Ishikawa (cell line): ENCODE results near the gene UBE2QL1.

Experiments
- CEBPB ChIP-seq: IDR thresholded peaks from 2 replicates; pipeline ENCODE4 v1.6.1; 2012
- CREB1 ChIP-seq: IDR thresholded peaks from 2 replicates; pipeline ENCODE4 v1.6.1; 2012; ENCODE audit warnings: low read depth
- EGR1 ChIP-seq: IDR thresholded peaks from 2 replicates; pipeline ENCODE4 v1.6.1; 2012
- EP300 ChIP-seq: IDR thresholded peaks from 2 replicates; pipeline ENCODE4 v1.6.1; 2012; ENCODE audit warnings: borderline replicate concordance
- FOXM1 ChIP-seq: IDR thresholded peaks from 2 replicates; pipeline ENCODE4 v1.6.1; 2012; ENCODE audit warnings: low read depth, borderline replicate concordance
- MAX ChIP-seq: IDR thresholded peaks from 2 replicates; pipeline ENCODE4 v1.6.1; 2012
- NFIC ChIP-seq: IDR thresholded peaks from 2 replicates; pipeline ENCODE4 v1.6.1; 2012
- RAD21 ChIP-seq: IDR thresholded peaks from 2 replicates; pipeline ENCODE4 v1.6.1; 2012; ENCODE audit warnings: low read depth
- REST ChIP-seq: IDR thresholded peaks from 2 replicates; pipeline ENCODE4 v1.6.1; 2012; ENCODE audit warnings: low read depth, mild to moderate bottlenecking
- TAF1 ChIP-seq: IDR thresholded peaks from 2 replicates; pipeline ENCODE4 v1.6.1; 2012; ENCODE audit warnings: low read depth, mild to moderate bottlenecking
- TCF12 ChIP-seq: IDR thresholded peaks from 2 replicates; pipeline ENCODE4 v1.6.1; 2012; ENCODE audit warnings: low read depth
- TEAD4 ChIP-seq: IDR thresholded peaks from 2 replicates; pipeline ENCODE4 v1.6.1; 2012
- YY1 ChIP-seq: IDR thresholded peaks from 2 replicates; pipeline ENCODE4 v1.6.1; 2012; ENCODE audit warnings: low read depth
- ZBTB7A ChIP-seq: IDR thresholded peaks from 2 replicates; pipeline ENCODE4 v1.6.1; 2012; ENCODE audit warnings: low read depth
- TF ChIP-seq, protein P1 (sequence below): IDR thresholded peaks from 2 replicates; pipeline ENCODE4 v1.6.1; 2012

UBE2QL1 gene

GRCh38 chr5:6448622-6449464 lies at the start of gene UBE2QL1:
UBE2QL1 (plus strand) TSS chr5:6448859; CDS start chr5:6448894, 35 bp downstream.
- TF ChIP-seq NFIC: no peak
- TF ChIP-seq REST: no peak
- TF ChIP-seq CREB1: no peak
- no peak for TF ChIP-seq EGR1
- TF ChIP-seq, protein P1, sequence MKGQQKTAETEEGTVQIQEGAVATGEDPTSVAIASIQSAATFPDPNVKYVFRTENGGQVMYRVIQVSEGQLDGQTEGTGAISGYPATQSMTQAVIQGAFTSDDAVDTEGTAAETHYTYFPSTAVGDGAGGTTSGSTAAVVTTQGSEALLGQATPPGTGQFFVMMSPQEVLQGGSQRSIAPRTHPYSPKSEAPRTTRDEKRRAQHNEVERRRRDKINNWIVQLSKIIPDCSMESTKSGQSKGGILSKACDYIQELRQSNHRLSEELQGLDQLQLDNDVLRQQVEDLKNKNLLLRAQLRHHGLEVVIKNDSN: no peak
- TF ChIP-seq EP300: no peak
- TF ChIP-seq MAX: no peak
- TF ChIP-seq TEAD4: no peak
- TF ChIP-seq FOXM1: no peak
- TF ChIP-seq RAD21: no peak
- TF ChIP-seq ZBTB7A: no peak
- no peak for TF ChIP-seq TAF1
- no peak for TF ChIP-seq CEBPB
- TF ChIP-seq YY1: no peak
- no peak for TF ChIP-seq TCF12

DNA sequence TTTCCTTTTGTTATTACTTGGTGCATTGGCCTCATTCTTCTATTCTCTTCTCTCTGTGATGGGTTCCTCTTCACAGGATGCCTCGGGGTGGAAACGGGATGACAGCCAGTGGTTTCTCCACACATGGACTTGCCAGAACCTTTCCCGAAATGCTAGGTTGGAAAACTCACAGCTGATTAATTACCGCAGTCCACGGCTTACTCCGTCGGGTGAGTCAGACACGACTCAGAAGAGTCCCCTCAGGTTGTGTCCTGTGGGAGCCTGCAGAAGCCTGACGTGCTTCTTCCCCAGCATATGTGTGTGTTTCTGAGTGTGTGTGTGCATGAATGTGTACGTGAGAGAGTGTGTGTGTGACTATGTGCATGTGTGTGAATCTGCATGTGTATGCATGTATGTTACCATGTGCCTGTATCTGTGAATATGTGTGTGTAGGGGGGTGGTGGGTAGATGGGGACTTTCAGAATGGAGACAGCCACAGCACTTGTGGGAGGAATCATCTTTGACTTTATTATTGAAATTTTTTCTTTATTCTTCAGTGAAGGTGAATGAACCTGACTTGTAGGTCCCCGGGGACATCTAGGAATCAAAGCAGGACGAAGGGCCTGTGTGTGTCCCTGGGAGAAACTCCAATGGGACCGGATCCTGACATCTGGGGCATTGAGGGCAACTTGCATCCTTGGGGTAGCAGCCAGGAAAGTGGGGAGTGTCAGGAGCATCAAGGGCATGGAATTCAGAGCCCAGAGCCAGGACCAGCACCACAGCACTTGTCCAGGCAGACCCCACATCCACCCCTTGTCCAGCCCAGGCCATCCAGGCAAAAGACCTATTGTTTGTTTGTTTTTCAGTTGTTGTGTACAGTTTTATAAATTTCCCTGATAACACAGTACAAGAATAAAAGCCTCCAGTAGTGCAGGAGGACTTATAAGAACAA lies 48.4 kb upstream of the UBE2QL1 start:
- TF ChIP-seq TEAD4 (no peak), NFIC (no peak), RAD21 (no peak), EGR1 (no peak), REST (no peak), FOXM1 (no peak), TAF1 (no peak), MAX (no peak), TCF12 (no peak), CREB1 (no peak)
- TF ChIP-seq, protein P1: no peak

DNA sequence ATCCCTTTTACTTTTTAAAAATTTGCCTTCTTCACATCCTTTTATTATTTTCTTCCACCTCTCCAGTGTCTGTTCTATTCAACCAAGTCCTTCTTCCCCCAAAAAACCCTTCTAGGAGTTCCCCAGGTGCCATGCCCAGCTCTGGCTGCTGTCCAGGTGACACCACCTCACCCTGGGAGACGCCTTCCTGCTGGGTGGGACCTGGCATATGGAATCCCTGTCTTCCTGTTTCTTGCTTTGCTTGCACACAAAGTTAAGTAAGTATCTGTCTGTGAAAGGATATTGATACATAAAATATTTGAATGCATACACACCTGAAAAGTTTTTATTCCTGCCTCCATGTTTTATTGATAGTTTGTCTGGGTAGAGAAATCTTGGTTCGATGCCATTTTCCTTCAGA lies 47.2 kb upstream of the UBE2QL1 start:
- no peak for TF ChIP-seq MAX
- TF ChIP-seq, protein P1: no peak

DNA sequence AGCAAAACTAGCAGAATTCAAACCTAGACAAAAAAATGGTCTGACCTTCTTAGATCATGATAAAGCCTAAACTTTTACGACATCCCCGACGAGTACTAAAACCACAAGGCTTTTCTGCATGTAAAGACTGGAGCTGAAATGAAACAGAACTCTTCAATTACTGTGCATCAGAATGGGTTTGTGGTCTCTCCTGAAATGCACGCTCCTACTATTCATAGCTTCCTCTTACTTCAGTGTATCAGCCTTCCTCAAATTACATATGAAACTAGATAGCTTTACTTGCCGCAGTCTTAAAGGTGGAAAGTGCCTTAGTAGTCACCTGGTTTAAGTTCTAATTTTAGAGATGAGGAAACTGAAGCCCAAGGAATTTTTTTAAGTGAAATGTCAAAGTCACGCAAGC lies 45.7 kb upstream of the UBE2QL1 start:
- no peak for TF ChIP-seq REST
- no peak for TF ChIP-seq TAF1
- TF ChIP-seq EGR1: no peak
- no peak for TF ChIP-seq CEBPB
- no peak for TF ChIP-seq TCF12
- no peak for TF ChIP-seq NFIC
- no peak for TF ChIP-seq TEAD4
- no peak for TF ChIP-seq MAX
- TF ChIP-seq RAD21: no peak
- no peak for TF ChIP-seq FOXM1
- TF ChIP-seq EP300: no peak
- TF ChIP-seq, protein P1: no peak
- TF ChIP-seq ZBTB7A: no peak
- TF ChIP-seq YY1: no peak
- no peak for TF ChIP-seq CREB1
